Measurements from ENCODE around the gene GYS2.
"Not testable (repeated sequence)": the region's sequence is repeated elsewhere in the genome, so short reads cannot be mapped to it uniquely, and the experiment has no call there.

GYS2 gene

DNA sequence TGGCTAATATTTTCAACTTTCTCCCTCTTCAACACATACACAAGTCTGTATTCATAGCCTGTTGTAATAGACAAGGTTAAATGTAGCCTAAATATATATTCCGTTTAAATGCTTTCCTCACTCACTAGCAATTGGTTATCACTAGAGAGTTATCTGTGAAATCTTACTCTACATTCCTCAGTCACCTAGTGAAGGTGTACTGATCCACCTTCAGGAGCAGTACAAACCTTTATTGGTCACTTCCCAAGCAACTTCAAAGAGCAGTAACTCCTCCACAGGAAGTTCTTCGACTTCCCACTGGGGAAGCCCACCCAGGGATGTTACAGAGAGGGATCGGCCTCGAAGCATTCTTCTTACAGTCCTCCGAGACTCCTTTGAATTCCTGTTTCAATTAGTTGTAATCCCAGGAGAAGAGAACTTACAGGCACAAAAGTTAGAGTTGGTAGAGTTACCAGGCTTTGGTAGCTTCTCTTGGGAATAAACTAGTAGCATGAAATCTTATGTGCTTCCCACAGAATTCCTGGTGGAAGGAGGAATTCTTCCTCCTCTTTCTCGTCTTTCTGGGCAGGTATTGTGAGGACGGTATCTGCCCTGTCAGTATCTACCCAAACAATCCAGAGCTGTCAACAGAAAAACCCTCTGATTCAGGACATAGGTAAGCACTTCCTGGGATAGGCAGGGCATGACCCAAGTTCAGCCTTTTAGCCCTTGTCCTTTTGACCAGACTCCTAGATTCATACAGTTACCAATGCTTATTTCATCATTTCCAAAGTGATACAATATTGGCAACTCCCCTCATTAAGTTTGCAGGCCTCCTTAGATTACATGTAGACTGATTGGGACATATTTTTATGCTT is at the start of gene GYS2:
Gene GYS2, minus strand, starts transcription at position 603 of the 857 bp plus-strand sequence. Its CDS starts 255 bp downstream, at position 348.
- no peak for DNase-seq

DNA sequence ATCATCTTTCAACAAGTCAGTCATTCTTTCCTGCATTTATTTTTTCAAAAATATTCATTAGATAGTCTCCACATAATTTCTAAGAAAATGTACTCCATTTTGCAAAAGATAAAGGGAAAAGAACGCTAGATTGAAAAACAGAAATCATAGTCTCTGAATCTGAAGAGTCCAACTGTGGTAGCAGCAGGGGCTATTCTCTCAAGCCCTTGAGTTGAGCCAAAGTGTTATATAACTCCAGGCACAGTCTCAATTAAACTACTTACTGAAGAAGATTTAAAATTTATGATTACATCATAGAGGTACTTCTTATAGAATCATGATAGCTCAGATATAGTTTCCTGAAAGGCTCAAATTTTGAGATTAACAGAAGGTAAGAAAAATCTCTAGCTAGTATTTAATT is 47.2 kb upstream of the GYS2 start:
- no peak for DNase-seq

- DNase-seq = no peak
Measured at GRCh38 chr12:21650997-21651396, 46.4 kb upstream of the GYS2 start.

GRCh38 chr12:21649034-21649433 is 44.4 kb upstream of the GYS2 start:
- no peak for DNase-seq

GRCh38 chr12:21648378-21648777 is 43.7 kb upstream of the GYS2 start:
- no peak for DNase-seq

- DNase-seq = no peak
Measured at GRCh38 chr12:21647179-21647578, 42.5 kb upstream of the GYS2 start.

DNA sequence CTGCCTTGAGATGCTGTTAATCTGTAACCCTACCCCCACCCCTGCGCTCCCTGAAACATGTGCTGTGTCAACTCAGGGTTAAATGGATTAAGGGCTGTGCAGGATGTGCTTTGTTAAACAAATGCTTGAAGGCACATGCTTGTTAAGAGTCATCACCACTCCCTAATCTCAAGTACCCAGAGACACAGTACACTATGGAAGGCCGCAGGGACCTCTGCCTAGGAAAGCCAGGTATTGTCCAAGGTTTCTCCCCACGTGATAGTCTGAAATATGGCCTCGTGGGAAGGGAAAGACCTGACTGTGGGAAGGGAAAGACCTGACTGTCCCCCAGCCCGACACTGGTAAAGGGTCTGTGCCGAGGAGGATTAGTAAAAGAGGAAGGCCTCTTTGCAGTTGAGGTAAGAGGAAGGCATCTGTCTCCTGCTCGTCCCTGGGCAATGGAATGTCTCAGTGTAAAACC is 40.4 kb upstream of the GYS2 start:
- not testable (repeated sequence) for DNase-seq

DNA sequence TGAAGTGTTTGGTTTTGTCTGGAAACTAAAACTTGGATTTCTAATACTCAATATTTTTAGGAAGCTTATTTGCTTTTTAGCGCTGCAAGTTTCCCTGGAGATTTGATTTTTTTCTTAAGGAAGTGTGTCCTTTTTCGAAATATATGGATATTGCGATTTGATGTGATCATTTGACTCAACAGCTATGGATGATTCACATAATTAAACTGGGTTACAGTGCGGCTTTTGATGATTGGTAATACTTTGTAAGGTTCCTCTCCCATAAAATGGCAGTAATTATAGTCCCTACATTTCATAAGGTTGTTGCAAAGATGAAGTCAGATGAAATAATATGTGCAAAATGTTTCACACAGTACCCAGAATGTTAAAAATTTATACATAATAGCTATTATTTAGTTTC is 39.9 kb upstream of the GYS2 start:
- no peak for DNase-seq

- no peak for DNase-seq
Measured at GRCh38 chr12:21643758-21644157, 39.1 kb upstream of the GYS2 start.

DNA sequence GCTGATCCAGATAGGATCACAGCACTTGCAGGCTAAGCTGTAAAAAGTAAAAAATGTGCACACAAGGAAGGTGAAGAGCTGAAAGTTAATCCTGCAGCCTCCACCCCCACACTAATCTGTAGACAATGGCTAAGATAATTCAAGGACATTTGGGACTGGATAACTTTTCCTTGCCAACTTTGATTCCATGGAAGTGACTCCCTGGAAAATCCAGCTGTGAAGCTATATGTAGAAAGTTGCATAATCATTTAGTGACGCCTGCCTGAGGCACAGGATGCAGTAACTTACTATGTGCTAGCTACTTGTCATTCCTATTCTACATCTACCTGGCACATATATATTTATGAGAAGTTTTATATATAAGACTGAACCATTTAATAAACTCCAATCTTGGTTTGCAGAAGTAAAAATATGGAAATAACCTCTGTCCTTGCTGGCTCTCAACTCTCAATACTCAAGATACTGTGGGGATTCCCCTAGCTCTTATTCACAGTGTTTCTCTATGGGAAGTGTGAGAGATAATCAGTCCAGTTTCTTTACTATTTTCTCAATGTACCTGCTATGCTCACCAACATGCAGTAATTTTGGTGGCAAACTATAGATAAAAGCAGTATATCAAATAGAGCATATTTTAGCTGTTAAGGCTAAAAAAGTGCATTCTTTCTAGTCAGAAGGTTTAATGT is 38.2 kb upstream of the GYS2 start:
- DNase-seq = no peak

DNA sequence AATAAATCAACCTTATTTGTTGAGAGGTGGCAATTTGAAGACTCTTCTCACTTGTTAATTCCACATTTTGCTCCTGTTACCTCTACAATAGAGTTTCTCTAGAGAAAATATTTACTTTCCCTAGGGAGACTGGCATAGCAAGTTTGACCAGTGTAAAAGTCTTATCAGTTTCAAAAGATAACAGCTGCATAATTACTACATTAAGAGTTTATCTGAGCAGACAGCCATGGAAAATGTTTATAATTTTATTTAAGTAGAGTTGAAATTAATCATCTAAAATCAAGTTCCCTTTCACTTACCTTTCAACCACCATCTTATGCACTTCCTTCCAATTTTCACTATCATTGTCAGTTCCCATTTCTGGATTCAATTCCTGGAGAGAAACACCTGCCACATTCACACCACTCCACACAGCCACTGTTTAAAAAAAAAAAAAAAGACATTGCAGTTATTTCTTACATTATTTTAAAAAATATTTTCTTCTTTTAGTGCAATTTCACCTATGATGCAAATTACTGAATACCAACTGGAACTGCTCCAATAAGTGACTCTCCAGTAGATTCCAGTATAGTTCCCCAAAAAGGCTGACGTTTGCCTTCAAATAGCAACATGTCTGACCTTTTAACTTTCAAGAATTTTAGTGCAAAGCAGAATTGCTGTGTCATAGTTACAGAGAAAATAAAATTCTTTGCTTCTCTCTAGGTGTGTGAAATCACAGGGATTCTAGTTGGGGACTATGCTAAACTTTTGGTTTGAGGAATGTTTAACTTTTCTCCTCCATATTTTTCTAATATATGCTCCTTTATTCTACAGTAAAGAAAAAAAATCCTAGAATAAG is 33.6 kb upstream of the GYS2 start:
- no peak for DNase-seq

GRCh38 chr12:21634245-21634644 is 29.6 kb upstream of the GYS2 start:
- no peak for DNase-seq

GRCh38 chr12:21631367-21631766 is 26.7 kb upstream of the GYS2 start:
- DNase-seq = no peak

GRCh38 chr12:21627924-21628323 is 23.3 kb upstream of the GYS2 start:
- no peak for DNase-seq

DNA sequence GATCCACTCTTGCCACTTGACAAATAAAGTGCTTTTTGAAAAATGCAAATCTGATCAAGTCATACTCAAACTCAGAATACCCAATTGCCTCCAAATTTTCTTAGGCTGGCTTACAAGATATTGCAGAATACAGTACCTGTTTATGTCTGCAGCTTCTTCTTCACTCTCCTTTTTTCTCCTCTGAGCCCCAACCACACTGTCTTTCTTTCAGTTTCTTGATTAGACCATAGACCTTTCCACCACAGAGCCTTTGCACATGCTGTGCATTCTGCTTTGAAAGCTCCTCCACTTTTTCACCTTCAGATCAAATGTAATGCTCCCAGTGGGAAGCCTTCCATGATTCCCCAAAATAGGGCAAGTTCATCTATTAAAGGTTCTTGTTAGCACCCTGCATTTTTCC is 13.9 kb upstream of the GYS2 start:
- no peak for DNase-seq

- DNase-seq = no peak
Measured at GRCh38 chr12:21617030-21617429, 12.4 kb upstream of the GYS2 start.

GRCh38 chr12:21615431-21615830 is 10.8 kb upstream of the GYS2 start:
- DNase-seq = peak in 1 of 2 donors; percentile 23

GRCh38 chr12:21614506-21614905 is 9.9 kb upstream of the GYS2 start:
- no peak for DNase-seq

DNA sequence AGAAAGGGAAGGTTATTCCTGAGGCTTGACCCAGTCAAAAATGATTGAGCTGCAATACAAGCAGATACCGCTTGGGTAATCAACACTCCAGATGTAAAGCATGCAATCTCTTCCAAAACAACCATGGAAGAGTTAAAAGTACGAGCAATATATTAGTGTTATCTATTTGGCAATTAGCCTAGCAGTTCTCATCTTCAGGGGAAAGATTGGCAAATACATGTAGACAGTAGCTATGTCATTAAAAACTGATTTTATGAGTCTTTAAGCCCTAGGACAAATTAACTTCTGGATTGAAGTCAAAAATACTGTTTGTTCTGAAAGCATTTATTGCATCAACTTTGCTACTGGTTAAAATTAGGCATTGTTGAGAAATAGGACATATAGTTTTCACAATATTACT is 9.3 kb upstream of the GYS2 start:
- no peak for DNase-seq

- no peak for DNase-seq
Measured at GRCh38 chr12:21608196-21608595, 3.5 kb upstream of the GYS2 start.

GRCh38 chr12:21607701-21608100 is 3.1 kb upstream of the GYS2 start:
- no peak for DNase-seq

DNA sequence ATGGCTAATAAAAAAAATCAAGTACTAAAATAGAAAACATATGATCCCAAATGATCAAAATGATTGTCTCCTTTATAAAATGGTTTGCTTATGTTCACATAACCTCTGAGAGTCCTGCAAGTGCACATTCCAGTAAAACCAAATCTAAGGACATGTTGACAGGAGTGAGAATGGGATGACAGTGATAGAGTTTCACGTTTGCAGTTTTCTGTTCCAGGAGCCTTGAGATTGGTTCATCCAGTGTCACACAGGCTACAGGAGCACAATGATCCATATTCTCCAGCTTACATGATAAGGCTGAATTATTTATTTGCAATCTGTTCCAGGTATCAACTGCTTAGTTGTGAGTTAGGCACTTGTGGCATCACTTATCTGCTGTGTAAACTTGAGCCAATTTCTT is 1.5 kb upstream of the GYS2 start:
- no peak for DNase-seq

DNA sequence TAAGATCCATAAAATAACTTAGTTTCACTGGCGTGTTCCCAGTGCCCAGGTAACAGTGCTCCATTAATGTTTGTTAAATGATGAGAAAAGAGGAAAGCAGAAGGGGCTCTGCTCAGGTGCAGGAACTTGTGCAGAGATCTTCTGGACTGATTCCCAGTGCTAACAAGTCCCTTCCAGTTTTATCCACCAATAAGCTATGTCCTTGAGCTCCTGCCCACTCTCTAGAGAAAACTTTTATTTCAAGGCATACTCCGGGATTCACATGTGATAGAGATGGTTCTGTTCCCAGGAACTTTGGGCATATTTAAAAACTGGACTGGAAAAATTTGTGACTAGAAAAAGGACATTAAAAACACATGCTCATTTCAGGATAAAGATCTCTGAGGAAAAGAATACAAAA is 1.9 kb downstream of the GYS2 start:
- DNase-seq = no peak

Measured in stimulated activated CD4-positive, alpha-beta T cell treated with anti-CD3 and anti-CD28 coated beads, Interleukin-2, amount 100 ng/mL, for 24 hours (primary cell).